ENCODE results near the gene CPT1C. TPM values are rescaled to one million over a fixed set of nuclear protein-coding genes. Genes with fewer than 3 reads are reported as not detected.

The CPT1C gene
- total and polyA plus RNA-seq, 2 donors (not counting 1 experiment from before 2014, with no cell fraction given) = 0.30 to 1.7 TPM

- DNase-seq (no peak), ATAC-seq (ENCODE audit: low read depth) (no peak)
- no peak overlapping the region for H3K4me3 Mint-ChIP-seq
- H3K4me1 Mint-ChIP-seq = peaks cover 7% of the 10 kb centered on the region
- H3K27me3 ChIP-seq (replicated peaks in 1 of 4; ENCODE audit: control extremely low read depth in 1 of 4, control insufficient read depth in 3 of 4, insufficient read depth in 4 of 4, low read length in 3 of 4) = no peaks in the 10 kb centered on the region
- no peak overlapping the region for H3K27ac Mint-ChIP-seq
- ChIA-PET CTCF (interaction anchor here (0.5 kb wide), 1 partner anchor 188 kb away, joined by 3 read pairs; no protein-coding TSS in a partner anchor), POLR2A (no interaction called here)
- H2AFZ ChIP-seq (ENCODE audit: insufficient read depth, low read depth, low read length, poor library complexity, severe bottlenecking) = no peak overlapping the region
- peaks cover 0 to 5% of the 10 kb centered on the region in 2 donors for H3K4me1 ChIP-seq (ENCODE audit: control insufficient read depth in 2 of 2, insufficient read depth in 2 of 2, low read length in 2 of 2)
- TF ChIP-seq EZH2 (IDR thresholded peaks at IDR 0.05; ENCODE audit: borderline replicate concordance, insufficient read depth, low read depth, low read length, poor library complexity, severe bottlenecking) = no peak
- TF ChIP-seq CTCF (IDR thresholded peaks at IDR 0.05) = no peak
- H3K9me3 ChIP-seq (ENCODE audit: control extremely low read depth in 1 of 3, control insufficient read depth in 2 of 3, insufficient read depth in 1 of 3, low read length in 2 of 3) = no peaks in the 10 kb centered on the region
- no peak overlapping the region for H3K27ac ChIP-seq (ENCODE audit: low read length in 2 of 2)
- H3K27me3 Mint-ChIP-seq = no peaks in the 10 kb centered on the region
- no peaks in the 10 kb centered on the region for H3K9me3 Mint-ChIP-seq (ENCODE audit: insufficient read depth)
- H3K36me3 ChIP-seq (replicated peaks in 1 of 2; ENCODE audit: control extremely low read depth in 1 of 2, control insufficient read depth in 1 of 2, extremely low read depth in 1 of 2, insufficient read depth in 2 of 2, low read length in 1 of 2) = peaks cover 3 to 87% of the 10 kb centered on the region in 2 experiments
- peaks cover 39% of the 10 kb centered on the region for H3K79me2 ChIP-seq (ENCODE audit: control insufficient read depth, insufficient read depth, low read length)
- H3K4me3 ChIP-seq (ENCODE audit: control extremely low read depth in 1 of 5, extremely low read depth in 1 of 5, insufficient read depth in 1 of 5, low read depth in 2 of 5, low read length in 4 of 5) = no peak overlapping the region
- no peak overlapping the region for H3K4me2 ChIP-seq (replicated peaks; ENCODE audit: low read depth, low read length, poor library complexity, severe bottlenecking)
- intact Hi-C loops (cut with micrococcal nuclease) = no loop called here
- no peak overlapping the region for H3K9ac ChIP-seq (ENCODE audit: low read length)
- peaks cover 82% of the 10 kb centered on the region for H4K20me1 ChIP-seq (ENCODE audit: control insufficient read depth, insufficient read depth, low read length, poor library complexity, severe bottlenecking)
- 97% methylated on average over 11 of the region's 15 CpGs for WGBS (ENCODE audit: insufficient coverage)
Measured at GRCh38 chr19:49658139-49658517, 32.8 kb upstream of the CPT1C start.

DNA sequence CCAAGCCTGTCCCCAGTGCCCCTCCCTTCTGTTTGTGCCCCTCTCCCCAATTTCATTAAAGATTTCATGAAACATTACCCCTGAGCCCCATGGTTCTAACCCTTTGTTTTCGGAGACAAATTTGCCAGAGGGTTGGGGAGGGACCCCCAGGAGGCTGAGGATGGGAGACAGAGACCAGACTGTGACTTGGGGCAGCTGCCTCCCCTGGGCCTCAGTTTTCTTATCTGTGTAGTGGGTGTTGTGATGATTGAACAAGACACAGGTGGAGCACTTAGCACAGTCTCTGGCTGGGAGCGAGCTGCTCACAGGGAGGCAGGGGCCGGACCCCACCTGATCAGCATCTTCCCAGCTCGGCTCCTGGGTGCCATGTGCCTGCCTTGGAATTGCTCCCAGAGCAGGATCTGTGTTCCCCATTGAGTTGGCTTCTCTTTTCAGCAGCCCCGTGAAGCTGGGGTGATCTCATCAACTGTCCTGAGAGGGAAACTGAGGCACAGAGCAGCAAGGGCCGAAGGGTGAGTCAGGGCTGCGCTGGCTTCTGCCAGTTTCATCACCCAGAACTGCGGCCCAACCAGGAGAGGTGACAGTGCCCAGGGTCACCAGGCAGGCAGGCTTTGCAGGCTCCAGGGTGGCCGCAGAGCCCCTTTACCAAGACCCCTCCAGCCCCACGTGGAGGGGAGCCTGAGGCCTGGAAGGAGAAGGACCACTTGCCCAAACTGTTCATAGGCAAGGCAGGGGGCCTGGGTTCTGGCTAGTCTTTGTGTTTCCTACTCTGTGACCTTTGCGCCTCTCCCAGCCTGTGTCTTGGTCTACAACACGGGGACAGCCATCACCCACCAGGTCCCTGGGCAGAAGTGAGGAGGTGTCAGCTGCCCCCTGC is 32.1 kb upstream of the CPT1C start:
- H3K4me1 ChIP-seq (ENCODE audit: control insufficient read depth in 2 of 2, insufficient read depth in 2 of 2, low read length in 2 of 2) = peaks cover 4 to 11% of the 10 kb centered on the region in 2 donors
- no peak for TF ChIP-seq EZH2 (IDR thresholded peaks at IDR 0.05; ENCODE audit: borderline replicate concordance, insufficient read depth, low read depth, low read length, poor library complexity, severe bottlenecking)
- no peak overlapping the region for H3K4me3 ChIP-seq (ENCODE audit: control extremely low read depth in 1 of 5, extremely low read depth in 1 of 5, insufficient read depth in 1 of 5, low read depth in 2 of 5, low read length in 4 of 5)
- H3K79me2 ChIP-seq (ENCODE audit: control insufficient read depth, insufficient read depth, low read length) = peaks cover 38% of the 10 kb centered on the region
- H3K27ac ChIP-seq (ENCODE audit: low read length in 2 of 2) = no peak overlapping the region
- intact Hi-C loops (cut with micrococcal nuclease) = no loop called here
- no peak for DNase-seq
- Mint-ChIP-seq H3K27me3 (no peaks in the 10 kb centered on the region), H3K4me1 (peaks cover 10% of the 10 kb centered on the region), H3K4me3 (no peak overlapping the region), H3K27ac (no peak overlapping the region), H3K9me3 (ENCODE audit: insufficient read depth) (no peaks in the 10 kb centered on the region)
- peaks cover 82% of the 10 kb centered on the region for H4K20me1 ChIP-seq (ENCODE audit: control insufficient read depth, insufficient read depth, low read length, poor library complexity, severe bottlenecking)
- ChIA-PET CTCF (no interaction called here), POLR2A (interaction anchor here (1.0 kb wide), 1 partner anchor 15 kb away, joined by 3 read pairs; no protein-coding TSS in a partner anchor)
- no peak for ATAC-seq (ENCODE audit: low read depth)
- no peak overlapping the region for H3K4me2 ChIP-seq (replicated peaks; ENCODE audit: low read depth, low read length, poor library complexity, severe bottlenecking)
- no peak overlapping the region for H2AFZ ChIP-seq (ENCODE audit: insufficient read depth, low read depth, low read length, poor library complexity, severe bottlenecking)
- H3K36me3 ChIP-seq (replicated peaks in 1 of 2; ENCODE audit: control extremely low read depth in 1 of 2, control insufficient read depth in 1 of 2, extremely low read depth in 1 of 2, insufficient read depth in 2 of 2, low read length in 1 of 2) = peaks cover 3 to 82% of the 10 kb centered on the region in 2 experiments
- no peak overlapping the region for H3K9ac ChIP-seq (ENCODE audit: low read length)
- H3K9me3 ChIP-seq (ENCODE audit: control extremely low read depth in 1 of 3, control insufficient read depth in 2 of 3, insufficient read depth in 1 of 3, low read length in 2 of 3) = no peaks in the 10 kb centered on the region
- H3K27me3 ChIP-seq (replicated peaks in 1 of 4; ENCODE audit: control extremely low read depth in 1 of 4, control insufficient read depth in 3 of 4, insufficient read depth in 4 of 4, low read length in 3 of 4) = no peaks in the 10 kb centered on the region
- WGBS (ENCODE audit: insufficient coverage) = 93% methylated on average over 10 of the region's 12 CpGs
